HepG2 (cell line): ENCODE measurements around the gene ANKRD49. TPM values are rescaled to one million over a fixed set of nuclear protein-coding genes. Genes with fewer than 3 reads are reported as not detected.

Source experiments
- AHDC1 ChIP-seq: sonication (generic); formaldehyde crosslinking; IDR thresholded peaks from 2 replicates; pipeline ENCODE4 v1.5.1; 2020; ENCODE audit warnings: mild to moderate bottlenecking, missing genetic modification reagents, borderline replicate concordance
- ARID4A ChIP-seq: sonication (generic); formaldehyde crosslinking; IDR thresholded peaks from 2 replicates; pipeline ENCODE4 v1.5.0; 2020; ENCODE audit warnings: mild to moderate bottlenecking, missing genetic modification reagents, borderline replicate concordance
- FOXA3 ChIP-seq: IDR thresholded peaks from 2 replicates; pipeline ENCODE4 v1.6.1; 2016; ENCODE audit warnings: missing genetic modification reagents, missing compliant biosample characterization
- IKZF5 ChIP-seq: IDR thresholded peaks from 2 replicates; pipeline ENCODE4 v1.6.1; 2018; ENCODE audit warnings: missing genetic modification reagents, mild to moderate bottlenecking, missing compliant biosample characterization
- MLLT10 ChIP-seq: sonication (generic); formaldehyde crosslinking; IDR thresholded peaks from 2 replicates; pipeline ENCODE4 v1.4.0; 2020; ENCODE audit warnings: missing genetic modification reagents
- MXI1 ChIP-seq: IDR thresholded peaks from 3 replicates; pipeline ENCODE4 v1.6.1; 2012; ENCODE audit warnings: low read depth, low read length, inconsistent platforms, borderline replicate concordance
- NFIC ChIP-seq: IDR thresholded peaks from 2 replicates; pipeline ENCODE4 v1.6.1; 2012; ENCODE audit warnings: mild to moderate bottlenecking, low read length, inconsistent platforms
- NR3C1 ChIP-seq: sonication (generic); formaldehyde crosslinking; IDR thresholded peaks from 2 replicates; pipeline ENCODE4 v1.4.0; 2020; ENCODE audit warnings: missing genetic modification reagents
- SIN3A ChIP-seq: IDR thresholded peaks from 2 replicates; pipeline ENCODE4 v1.6.1; 2011; ENCODE audit warnings: low read depth, mild to moderate bottlenecking, control low read depth, low read length, borderline replicate concordance
- SMAD3 ChIP-seq: sonication (generic); formaldehyde crosslinking; IDR thresholded peaks from 2 replicates; pipeline ENCODE4 v1.4.0; 2020; ENCODE audit warnings: missing genetic modification reagents
- SP5 ChIP-seq: IDR thresholded peaks from 2 replicates; pipeline ENCODE4 v1.6.1; 2016; ENCODE audit warnings: low read depth, borderline replicate concordance
- TEAD3 ChIP-seq: optimal IDR thresholded peaks from 2 replicates; pipeline ENCODE3; 2016; ENCODE audit warnings: borderline replicate concordance
- TGIF2 ChIP-seq: IDR thresholded peaks from 2 replicates; pipeline ENCODE4 v1.6.1; 2016; ENCODE audit warnings: control low read depth, missing compliant biosample characterization
- ZFY ChIP-seq: sonication (generic); formaldehyde crosslinking; IDR thresholded peaks from 2 replicates; pipeline ENCODE4 v1.4.0; 2020; ENCODE audit warnings: missing genetic modification reagents
- ZKSCAN8 ChIP-seq: IDR thresholded peaks from 2 replicates; pipeline ENCODE4 v1.6.1; 2016; ENCODE audit warnings: borderline replicate concordance, missing genetic modification reagents, missing compliant biosample characterization
- ZNF205 ChIP-seq: IDR thresholded peaks from 2 replicates; pipeline ENCODE4 v1.6.1; 2018; ENCODE audit warnings: missing biosample characterization, missing genetic modification reagents
- ZNF296 ChIP-seq: sonication (generic); formaldehyde crosslinking; conservative IDR thresholded peaks from 2 replicates; pipeline ENCODE4 v1.5.0; 2020; ENCODE audit warnings: mild to moderate bottlenecking, missing genetic modification reagents
- ZNF496 ChIP-seq: sonication (generic); formaldehyde crosslinking; IDR thresholded peaks from 2 replicates; pipeline ENCODE4 v1.8.1; 2023; ENCODE audit warnings: mild to moderate bottlenecking, moderate library complexity, missing genetic modification reagents; ENCODE audit not compliant: insufficient replicate concordance
- ZNF674 ChIP-seq: sonication (generic); formaldehyde crosslinking; IDR thresholded peaks from 2 replicates; pipeline ENCODE4 v1.5.0; 2020; ENCODE audit warnings: low read depth, mild to moderate bottlenecking, missing genetic modification reagents
- polyA plus RNA-seq, 8 experiments: library from polyadenylated mRNA; depleted of rRNA in 3 of 8; stranded (reverse) in 7 of 8; unstranded in 1 of 8; fragments of >200 nt; fragmentation: Illumina TruSeq in 4 of 8; extraction: Trizol in 4 of 8; gene quantifications; 2 replicates each; pipeline versions ENCODE4 v1.2.1 to v1.2.3, GENCODE V29; 2011 to 2016; ENCODE audit warnings: low read depth in 4 of 8, missing spikeins in 1 of 8, mixed read lengths in 1 of 8; ENCODE audit not compliant: insufficient read depth in 1 of 8
- total RNA-seq, 5 experiments: library from RNA; depleted of rRNA; stranded (reverse); fragments of >200 nt; fragmentation: Illumina TruSeq; extraction: Trizol; gene quantifications; 2 replicates each; pipeline ENCODE4 v1.2.3, GENCODE V29; 2016; ENCODE audit warnings: low read depth in 1 of 5

ANKRD49 gene
- total and polyA plus RNA-seq, 2 of the 13 experiments (the other 11 are each of a cell fraction or from before 2014, with no cell fraction given): 14.2 to 14.3 TPM

DNA sequence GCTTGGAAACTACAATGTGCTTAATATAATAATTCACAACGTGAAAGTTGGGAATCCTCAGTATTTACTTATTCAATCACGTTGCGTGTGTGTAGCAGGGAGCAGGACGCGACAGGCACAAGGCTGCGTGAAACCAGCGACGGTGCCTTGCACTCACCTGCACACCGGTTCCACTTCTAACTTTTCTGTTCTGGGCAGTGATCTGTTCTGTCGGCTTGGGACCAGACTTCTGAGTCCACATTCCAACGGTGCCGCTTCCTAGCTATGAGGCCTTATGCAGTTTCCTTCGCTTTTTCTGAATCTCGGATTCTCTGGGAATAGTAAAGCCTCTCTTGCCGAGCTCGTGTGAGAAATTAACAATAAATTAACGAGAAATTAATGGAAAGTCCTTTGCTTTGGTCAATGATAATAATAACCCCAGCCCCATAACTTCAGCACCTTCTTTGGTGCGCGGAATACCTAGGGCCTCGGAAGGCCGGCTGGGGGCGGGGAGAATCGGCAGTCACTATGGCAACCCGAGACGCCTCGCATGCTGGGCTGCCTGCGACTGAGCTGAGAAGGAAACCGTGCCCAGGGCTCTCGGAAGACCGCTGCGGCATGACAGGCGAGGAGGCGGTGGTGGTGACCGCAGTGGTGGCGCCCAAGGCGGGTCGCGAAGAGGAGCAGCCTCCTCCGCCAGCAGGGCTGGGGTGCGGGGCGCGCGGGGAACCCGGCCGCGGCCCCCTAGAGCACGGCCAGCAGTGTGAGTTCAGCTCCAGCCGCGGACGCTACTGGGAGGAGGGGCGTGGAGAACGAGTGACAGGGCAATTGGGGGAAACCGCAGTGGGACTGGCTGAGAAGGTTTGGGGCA is 18.4 kb downstream of the ANKRD49 start, which contains the start of gene C11orf97 (continued):
- TF ChIP-seq IKZF5 (CRISPR knock-in tag) (no peak), ARID4A (CRISPR knock-in tag) (peak; percentile 89), NR3C1 (no peak), MLLT10 (CRISPR knock-in tag) (no peak), NFIC (no peak), MXI1 (peak; percentile 87; the same call in 2 of the 3 replicates), AHDC1 (no peak), SIN3A (peak; percentile 96; the same call in 1 of the 2 replicates), SP5 (CRISPR knock-in tag) (no peak), ZNF674 (CRISPR knock-in tag) (no peak), TGIF2 (CRISPR knock-in tag) (0 out of 2 replicates have a peak, but pooled peaks have one; percentile 66), ZFY (CRISPR knock-in tag) (peak; percentile 49; the same call in 1 of the 2 replicates), ZNF205 (CRISPR knock-in tag) (no peak), SMAD3 (CRISPR knock-in tag) (no peak), TEAD3 (CRISPR knock-in tag) (peak; percentile 29), ZKSCAN8 (CRISPR knock-in tag) (no peak), ZNF496 (CRISPR knock-in tag) (no peak), FOXA3 (CRISPR knock-in tag) (no peak), ZNF296 (CRISPR knock-in tag) (no peak)
